PFSK-1 (cell line): Measurements from ENCODE around the gene ROBO1.

Experiments
- FOXP2 ChIP-seq: optimal IDR thresholded peaks from 2 replicates; pipeline ENCODE3; 2011; ENCODE audit warnings: borderline replicate concordance, control low read depth, inconsistent platforms; ENCODE audit not compliant: insufficient read depth; ENCODE audit errors: extremely low read length, extremely low read depth
- POLR2AphosphoS5 ChIP-seq: IDR thresholded peaks from 2 replicates; pipeline ENCODE4 v1.6.1; 2012; ENCODE audit warnings: low read depth, mild to moderate bottlenecking, control low read depth, low read length, moderate library complexity
- SIN3A ChIP-seq: IDR thresholded peaks from 2 replicates; pipeline ENCODE4 v1.6.1; 2012; ENCODE audit warnings: mild to moderate bottlenecking, low read length, moderate library complexity, borderline replicate concordance; ENCODE audit not compliant: insufficient read depth
- TAF1 ChIP-seq: IDR thresholded peaks from 2 replicates; pipeline ENCODE4 v1.6.1; 2012; ENCODE audit warnings: low read length, control low read depth, borderline replicate concordance; ENCODE audit not compliant: insufficient read depth
- TF ChIP-seq, protein P1 (sequence below), 2 experiments: IDR thresholded peaks; 2 replicates each; pipeline versions ENCODE4 v1.6.1 to v1.8.0; 2011 to 2012; ENCODE audit warnings: low read depth in 2 of 2, low read length in 2 of 2, control low read depth in 1 of 2, inconsistent platforms in 1 of 2, mild to moderate bottlenecking in 1 of 2, moderate library complexity in 1 of 2; ENCODE audit not compliant: insufficient read depth in 1 of 2

ROBO1 gene

DNA sequence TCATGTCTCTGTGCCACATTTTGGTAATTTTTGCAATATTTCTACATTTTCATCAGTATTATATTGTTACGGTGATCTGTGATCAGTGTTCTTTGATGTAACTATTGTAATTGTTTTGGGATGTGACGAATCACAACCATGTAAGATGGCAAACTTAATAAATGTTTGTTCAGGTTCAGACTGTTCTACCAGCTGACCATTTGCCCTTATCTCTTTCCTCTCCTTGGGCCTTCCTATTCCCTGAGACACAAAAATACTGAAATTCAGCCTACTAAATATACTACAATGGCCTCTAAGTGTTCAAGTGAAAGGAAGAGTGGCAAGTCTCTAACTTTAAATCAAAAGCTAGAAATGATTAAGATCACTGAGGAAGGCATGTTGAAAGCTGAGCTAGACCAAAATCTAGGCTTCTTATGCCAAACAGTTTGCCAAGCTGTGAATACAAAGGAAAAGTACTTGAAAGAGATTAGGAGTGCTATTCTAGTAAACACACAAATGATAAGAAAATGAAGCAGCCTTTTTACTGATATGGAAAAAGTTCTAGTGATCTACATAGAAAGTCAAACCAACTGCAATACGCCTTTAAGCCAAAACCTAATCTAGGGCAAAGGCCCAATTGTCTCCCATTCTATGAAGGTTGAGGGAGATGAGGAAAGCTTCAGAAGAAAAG, 952.8 kb downstream of the ROBO1 start:
- no peak for TF ChIP-seq TAF1

DNA sequence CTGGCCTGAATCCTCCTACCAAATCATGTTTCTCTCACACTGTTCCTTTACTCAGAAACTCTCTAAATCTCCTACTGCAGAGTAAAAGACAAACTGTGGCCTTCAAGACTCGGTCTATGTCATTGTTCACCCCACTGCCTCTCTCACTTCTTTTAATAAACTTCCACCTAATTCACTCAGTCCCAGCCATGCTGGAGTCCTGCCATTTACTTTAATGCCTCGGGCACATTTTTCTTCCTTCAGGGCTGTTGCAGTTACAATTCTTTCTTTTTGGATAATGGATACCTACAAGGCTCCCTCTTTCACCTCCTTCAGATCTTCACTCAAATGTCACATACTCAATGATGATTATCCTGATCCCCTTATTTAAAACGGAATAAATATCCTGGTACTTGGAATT, 955.6 kb downstream of the ROBO1 start:
- TF ChIP-seq SIN3A (no peak), FOXP2 (no peak), TAF1 (no peak)
- TF ChIP-seq, protein P1, sequence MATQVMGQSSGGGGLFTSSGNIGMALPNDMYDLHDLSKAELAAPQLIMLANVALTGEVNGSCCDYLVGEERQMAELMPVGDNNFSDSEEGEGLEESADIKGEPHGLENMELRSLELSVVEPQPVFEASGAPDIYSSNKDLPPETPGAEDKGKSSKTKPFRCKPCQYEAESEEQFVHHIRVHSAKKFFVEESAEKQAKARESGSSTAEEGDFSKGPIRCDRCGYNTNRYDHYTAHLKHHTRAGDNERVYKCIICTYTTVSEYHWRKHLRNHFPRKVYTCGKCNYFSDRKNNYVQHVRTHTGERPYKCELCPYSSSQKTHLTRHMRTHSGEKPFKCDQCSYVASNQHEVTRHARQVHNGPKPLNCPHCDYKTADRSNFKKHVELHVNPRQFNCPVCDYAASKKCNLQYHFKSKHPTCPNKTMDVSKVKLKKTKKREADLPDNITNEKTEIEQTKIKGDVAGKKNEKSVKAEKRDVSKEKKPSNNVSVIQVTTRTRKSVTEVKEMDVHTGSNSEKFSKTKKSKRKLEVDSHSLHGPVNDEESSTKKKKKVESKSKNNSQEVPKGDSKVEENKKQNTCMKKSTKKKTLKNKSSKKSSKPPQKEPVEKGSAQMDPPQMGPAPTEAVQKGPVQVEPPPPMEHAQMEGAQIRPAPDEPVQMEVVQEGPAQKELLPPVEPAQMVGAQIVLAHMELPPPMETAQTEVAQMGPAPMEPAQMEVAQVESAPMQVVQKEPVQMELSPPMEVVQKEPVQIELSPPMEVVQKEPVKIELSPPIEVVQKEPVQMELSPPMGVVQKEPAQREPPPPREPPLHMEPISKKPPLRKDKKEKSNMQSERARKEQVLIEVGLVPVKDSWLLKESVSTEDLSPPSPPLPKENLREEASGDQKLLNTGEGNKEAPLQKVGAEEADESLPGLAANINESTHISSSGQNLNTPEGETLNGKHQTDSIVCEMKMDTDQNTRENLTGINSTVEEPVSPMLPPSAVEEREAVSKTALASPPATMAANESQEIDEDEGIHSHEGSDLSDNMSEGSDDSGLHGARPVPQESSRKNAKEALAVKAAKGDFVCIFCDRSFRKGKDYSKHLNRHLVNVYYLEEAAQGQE (IDR thresholded peaks at IDR 0.05; ENCODE audit: insufficient read depth in 1 of 2, low read depth in 2 of 2, low read length in 2 of 2), result no peak

DNA sequence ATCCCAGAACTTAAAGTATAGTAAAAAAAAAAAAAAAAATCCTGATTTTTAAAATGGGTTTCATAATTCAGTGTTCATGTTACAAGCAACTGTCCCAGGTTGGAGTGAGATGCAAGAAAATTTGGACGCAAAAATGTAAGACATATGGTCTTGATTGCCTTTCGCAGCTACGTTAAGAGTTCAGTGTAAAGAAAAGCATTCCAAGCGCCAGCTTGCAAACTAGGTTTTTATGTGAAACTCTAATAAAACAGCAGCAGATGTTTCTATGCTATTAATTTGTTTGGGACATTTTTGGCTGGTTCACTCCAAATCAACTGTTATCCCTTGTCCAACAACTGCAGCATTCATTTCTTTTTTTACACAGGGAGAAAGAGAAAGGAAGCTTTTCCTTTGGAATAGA, 957.8 kb downstream of the ROBO1 start:
- no peak for TF ChIP-seq FOXP2
- TF ChIP-seq, protein P1 (IDR thresholded peaks at IDR 0.05; ENCODE audit: insufficient read depth in 1 of 2, low read depth in 2 of 2, low read length in 2 of 2), result no peak
- no peak for TF ChIP-seq SIN3A
- TF ChIP-seq POLR2AphosphoS5, result no peak
- no peak for TF ChIP-seq TAF1

DNA sequence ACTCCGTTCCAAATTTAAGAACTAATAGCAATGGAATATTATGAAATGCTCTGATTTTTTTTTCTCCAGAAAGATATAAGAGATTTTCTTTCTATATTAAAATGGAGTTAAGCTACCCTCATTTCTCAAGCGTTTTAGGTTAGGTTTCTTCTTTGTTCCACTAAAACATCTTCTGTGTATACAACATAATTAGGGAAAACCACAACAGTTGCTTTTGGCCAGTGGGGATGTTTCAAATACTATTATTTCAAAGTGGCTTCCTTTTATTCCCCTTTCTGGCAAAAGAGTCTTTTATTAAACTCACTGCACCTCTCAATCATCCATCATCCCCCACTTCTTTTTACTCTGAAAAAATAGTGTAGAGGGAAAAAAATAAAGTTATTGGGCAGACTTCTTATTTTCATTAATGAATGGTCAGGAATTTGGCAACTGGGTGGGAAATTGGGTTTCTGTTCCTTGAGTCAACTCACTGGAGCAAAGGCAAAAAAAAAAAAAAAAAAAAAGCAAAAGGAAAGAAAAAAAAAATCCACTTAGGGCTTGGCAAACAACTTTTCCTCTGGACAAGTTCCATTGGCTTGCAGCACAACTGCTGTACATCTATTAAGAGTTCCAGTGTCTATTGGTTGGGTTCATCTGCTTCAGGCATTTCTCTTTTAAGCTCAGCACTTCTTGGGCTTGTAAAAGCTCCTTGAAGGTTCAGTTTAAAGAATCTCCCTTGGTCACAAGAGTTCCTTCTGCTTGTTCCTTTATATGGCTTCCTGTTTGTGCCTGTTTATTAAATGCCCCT, 963.4 kb downstream of the ROBO1 start:
- TF ChIP-seq FOXP2 (no peak), SIN3A (no peak), POLR2AphosphoS5 (no peak), TAF1 (no peak)
- TF ChIP-seq, protein P1 (IDR thresholded peaks at IDR 0.05; ENCODE audit: insufficient read depth in 1 of 2, low read depth in 2 of 2, low read length in 2 of 2), result no peak

DNA sequence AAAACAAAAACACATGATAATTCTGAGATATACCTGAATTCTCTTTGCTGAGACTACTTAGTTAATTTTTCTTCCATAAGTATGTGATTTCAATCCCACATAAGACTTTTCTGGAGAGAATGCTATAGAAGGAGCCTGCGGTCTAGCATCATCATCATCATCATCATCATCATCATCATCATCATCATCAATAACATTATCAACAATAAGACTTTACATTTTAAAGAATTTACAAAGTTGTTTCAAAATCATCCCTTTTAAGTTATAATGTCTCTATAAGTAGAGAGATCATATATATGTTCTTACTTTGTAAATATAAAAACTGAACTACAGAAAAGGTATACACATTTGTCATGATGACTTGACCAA, 965.3 kb downstream of the ROBO1 start:
- TF ChIP-seq FOXP2 (no peak), POLR2AphosphoS5 (no peak), TAF1 (no peak), SIN3A (no peak)
- TF ChIP-seq, protein P1 (IDR thresholded peaks at IDR 0.05; ENCODE audit: insufficient read depth in 1 of 2, low read depth in 2 of 2, low read length in 2 of 2), result no peak
